HG02840 (cell line): ENCODE measurements around the gene CPNE7.

ENCODE experiments used
- ATAC-seq: cut with Tn5 transposase; IDR thresholded peaks from one replicate; pipeline ENCODE4 v1.9.1; 2021; ENCODE audit warnings: mild to moderate bottlenecking, moderate library complexity, moderate number of reproducible peaks; ENCODE audit not compliant: unreplicated experiment, low FRiP score

CPNE7 gene

GRCh38 chr16:89548344-89549006, 27.1 kb upstream of the CPNE7 start:
- ATAC-seq: no peak

GRCh38 chr16:89549007-89549700, 26.4 kb upstream of the CPNE7 start:
- no peak for ATAC-seq

- no peak for ATAC-seq
Measured at GRCh38 chr16:89550421-89551007, 25.0 kb upstream of the CPNE7 start.

GRCh38 chr16:89552329-89552728, 23.2 kb upstream of the CPNE7 start:
- ATAC-seq: no peak

GRCh38 chr16:89552913-89553312, 22.6 kb upstream of the CPNE7 start:
- ATAC-seq: no peak

GRCh38 chr16:89553733-89554132, 21.8 kb upstream of the CPNE7 start:
- no peak for ATAC-seq

- no peak for ATAC-seq
Measured at GRCh38 chr16:89554343-89554742, 21.2 kb upstream of the CPNE7 start.

- no peak for ATAC-seq
Measured at GRCh38 chr16:89555265-89555664, 20.3 kb upstream of the CPNE7 start.

- no peak for ATAC-seq
Measured at GRCh38 chr16:89555780-89556179, 19.8 kb upstream of the CPNE7 start.

GRCh38 chr16:89556750-89557689, 18.5 kb upstream of the CPNE7 start:
- no peak for ATAC-seq

- no peak for ATAC-seq
Measured at GRCh38 chr16:89557690-89558490, 17.7 kb upstream of the CPNE7 start.

GRCh38 chr16:89560378-89561141, 15.0 kb upstream of the CPNE7 start, which contains the start of gene RPL13:
RPL13 (plus strand) TSS chr16:89560682; CDS start chr16:89560960, 278 bp downstream.
- peak; percentile 77 for ATAC-seq

- no peak for ATAC-seq
Measured at GRCh38 chr16:89561142-89561883, 14.2 kb upstream of the CPNE7 start.

GRCh38 chr16:89561884-89562599, 13.5 kb upstream of the CPNE7 start:
- no peak for ATAC-seq

GRCh38 chr16:89562939-89563338, 12.6 kb upstream of the CPNE7 start:
- ATAC-seq: no peak

GRCh38 chr16:89563639-89564392, 11.7 kb upstream of the CPNE7 start:
- ATAC-seq: no peak
